Measurements from ENCODE around the gene GRM7.

- TF ChIP-seq, protein P1, sequence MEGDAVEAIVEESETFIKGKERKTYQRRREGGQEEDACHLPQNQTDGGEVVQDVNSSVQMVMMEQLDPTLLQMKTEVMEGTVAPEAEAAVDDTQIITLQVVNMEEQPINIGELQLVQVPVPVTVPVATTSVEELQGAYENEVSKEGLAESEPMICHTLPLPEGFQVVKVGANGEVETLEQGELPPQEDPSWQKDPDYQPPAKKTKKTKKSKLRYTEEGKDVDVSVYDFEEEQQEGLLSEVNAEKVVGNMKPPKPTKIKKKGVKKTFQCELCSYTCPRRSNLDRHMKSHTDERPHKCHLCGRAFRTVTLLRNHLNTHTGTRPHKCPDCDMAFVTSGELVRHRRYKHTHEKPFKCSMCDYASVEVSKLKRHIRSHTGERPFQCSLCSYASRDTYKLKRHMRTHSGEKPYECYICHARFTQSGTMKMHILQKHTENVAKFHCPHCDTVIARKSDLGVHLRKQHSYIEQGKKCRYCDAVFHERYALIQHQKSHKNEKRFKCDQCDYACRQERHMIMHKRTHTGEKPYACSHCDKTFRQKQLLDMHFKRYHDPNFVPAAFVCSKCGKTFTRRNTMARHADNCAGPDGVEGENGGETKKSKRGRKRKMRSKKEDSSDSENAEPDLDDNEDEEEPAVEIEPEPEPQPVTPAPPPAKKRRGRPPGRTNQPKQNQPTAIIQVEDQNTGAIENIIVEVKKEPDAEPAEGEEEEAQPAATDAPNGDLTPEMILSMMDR (IDR thresholded peaks at IDR 0.05 in 8 of 11, conservative IDR thresholded peaks at IDR 0.05 in 3 of 11) = no peak
- TF ChIP-seq POLR2A (IDR thresholded peaks at IDR 0.05) (no peak), POLR2AphosphoS5 (IDR thresholded peaks at IDR 0.05) (no peak)
Measured at GRCh38 chr3:7226393-7226792, 365.5 kb downstream of the GRM7 start.
